Measurements from ENCODE around the gene TBC1D13. TPM values are rescaled to one million over a fixed set of nuclear protein-coding genes. Genes with fewer than 3 reads are reported as not detected.
A peak's percentile ranks its signal among the peaks of the same experiment; 100 is the strongest.

Gene TBC1D13
- total and polyA plus RNA-seq, 8 donors = 21.3 to 30.7 (median 27.2) TPM

GRCh38 chr9:128829477-128830251 lies 42.6 kb downstream of the TBC1D13 start, which contains the start of gene SPOUT1:
Gene SPOUT1, minus strand, starts transcription at chr9:128829794. Its CDS starts 14 bp downstream, at chr9:128829780.
- intact Hi-C loops (cut with DNase I) = no loop called here
- H3K27me3 ChIP-seq = no peaks in the 10 kb centered on the region
- peak; percentile 100 for ATAC-seq
- DNase-seq = peak; percentile 86 to 96 (median 94)
- no peak for TF ChIP-seq CTCF (IDR thresholded peaks at IDR 0.05)
- peak within 1 kb of the TSS; percentile 96 to 100 for H3K4me3 ChIP-seq
- no peaks in the 10 kb centered on the region for H3K9me3 ChIP-seq
- H3K4me1 ChIP-seq = peaks cover 7 to 21% of the 10 kb centered on the region in 2 donors
- H3K27ac ChIP-seq = peak within 1 kb of the TSS in 1 of 2 donors; percentile 78
- H3K36me3 ChIP-seq = peaks cover 0 to 35% of the 10 kb centered on the region in 2 donors

DNA sequence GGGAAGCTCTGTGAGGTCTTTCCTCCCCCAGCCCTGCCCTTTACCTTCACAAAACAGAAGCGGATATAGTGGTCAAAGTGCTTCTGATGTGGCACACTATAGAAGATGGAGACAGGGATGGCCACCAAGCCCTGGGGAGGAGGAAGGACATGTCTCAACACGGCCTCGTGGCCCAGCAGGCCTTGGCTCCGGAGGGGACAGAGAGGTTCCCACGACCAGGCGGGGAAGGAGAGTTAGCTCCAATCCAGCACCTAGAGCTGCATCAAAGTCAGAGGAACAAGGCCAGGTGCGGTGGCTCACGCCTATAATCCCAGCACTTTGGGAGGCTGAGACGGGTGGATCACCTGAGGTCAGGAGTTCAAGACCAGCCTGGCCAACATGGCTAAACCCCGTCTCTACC lies 46.6 kb downstream of the TBC1D13 start:
- DNase-seq (peak in 1 of 4 donors; percentile 34), ATAC-seq (no peak)
- Histone ChIP-seq H3K27ac (no peak overlapping the region), H3K36me3 (peaks cover 0 to 7% of the 10 kb centered on the region in 2 donors), H3K4me1 (peaks cover 4 to 12% of the 10 kb centered on the region in 2 donors), H3K4me3 (no peak overlapping the region), H3K9me3 (no peaks in the 10 kb centered on the region), H3K27me3 (no peaks in the 10 kb centered on the region)
- no peak for TF ChIP-seq CTCF (IDR thresholded peaks at IDR 0.05)
- intact Hi-C loops (cut with DNase I) = no loop called here

DNA sequence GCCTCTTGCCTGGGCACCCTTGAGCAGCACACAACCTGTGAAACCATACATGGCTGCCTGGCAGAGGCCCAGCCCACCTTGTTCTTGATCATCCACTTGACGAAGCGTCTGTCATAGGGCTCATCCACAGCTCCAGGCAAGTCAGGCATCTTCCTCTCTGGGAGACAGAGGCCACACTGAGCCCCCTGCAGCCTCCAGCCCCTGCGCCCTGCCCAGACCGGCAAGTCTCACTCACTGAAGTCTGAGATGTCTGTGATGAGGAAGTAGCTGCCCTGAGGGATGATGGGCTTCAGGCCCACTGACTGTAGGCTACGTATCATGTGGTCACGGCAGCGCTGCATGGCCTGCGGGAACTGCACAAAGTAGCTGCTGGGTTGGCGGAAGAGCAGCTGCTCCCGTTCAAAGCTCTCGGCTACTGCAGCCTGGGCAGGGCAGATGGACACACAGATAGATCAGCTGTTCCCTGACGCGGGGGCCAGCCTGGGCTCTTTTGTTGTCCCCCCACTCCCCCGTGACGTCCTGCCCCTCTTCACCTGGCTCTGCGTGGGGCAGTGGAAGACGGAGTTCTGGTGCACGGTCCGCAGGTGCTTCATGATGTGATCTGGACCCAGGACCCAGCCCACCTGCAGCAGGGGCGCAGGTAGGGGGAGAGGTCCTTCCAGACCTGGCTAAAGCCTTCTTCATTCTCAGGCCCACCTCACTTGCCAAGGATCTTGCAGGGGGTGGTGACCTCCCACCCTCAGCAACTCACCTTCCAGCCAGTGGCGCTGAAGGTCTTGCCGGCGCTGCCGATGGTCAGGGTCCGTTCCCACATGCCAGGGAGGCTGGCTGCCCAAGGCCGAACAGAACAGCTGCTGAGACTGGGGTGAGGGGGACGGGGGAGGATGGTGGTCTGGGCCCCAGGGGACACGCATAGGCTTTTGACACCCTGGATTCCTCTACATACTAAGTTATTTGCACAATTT lies 48.5 kb downstream of the TBC1D13 start:
- DNase-seq (peak in 1 of 4 donors; percentile 65), ATAC-seq (no peak)
- no peak overlapping the region for H3K27ac ChIP-seq
- intact Hi-C loops (cut with DNase I) = no loop called here
- no peaks in the 10 kb centered on the region for H3K9me3 ChIP-seq
- no peaks in the 10 kb centered on the region for H3K27me3 ChIP-seq
- no peaks in the 10 kb centered on the region for H3K4me1 ChIP-seq
- no peak overlapping the region for H3K4me3 ChIP-seq
- no peak for TF ChIP-seq CTCF (IDR thresholded peaks at IDR 0.05)
- peaks cover 0 to 7% of the 10 kb centered on the region in 2 donors for H3K36me3 ChIP-seq

DNA sequence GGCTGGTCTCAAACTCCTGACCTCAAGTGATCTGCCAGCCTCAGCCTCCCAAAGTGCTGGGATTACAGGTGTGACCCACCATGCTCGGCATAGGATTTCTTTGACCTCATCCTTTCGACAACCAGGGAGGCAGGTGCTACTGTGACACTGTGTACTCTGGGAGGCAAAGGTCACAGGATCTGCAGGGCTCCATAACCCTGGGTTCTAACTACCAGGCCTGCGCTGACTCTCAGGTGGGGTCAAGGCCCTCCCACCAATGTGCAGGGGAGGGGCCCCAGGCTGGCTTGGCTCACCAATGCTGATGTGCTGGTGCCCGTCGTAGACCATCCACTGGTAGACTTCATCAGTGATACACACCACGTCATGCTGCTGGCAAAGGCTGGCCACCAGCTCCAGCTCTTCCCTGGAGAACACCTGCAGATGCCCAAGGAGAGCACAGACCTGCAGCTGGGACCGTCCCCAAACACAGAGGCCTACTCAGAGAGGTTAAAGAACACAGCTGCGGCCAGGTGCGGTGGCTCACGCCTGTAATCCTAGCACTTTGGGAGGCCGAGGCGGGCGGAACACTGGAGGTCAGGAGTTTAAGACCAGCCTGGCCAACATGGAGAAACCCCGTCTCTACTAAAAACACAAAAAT lies 49.6 kb downstream of the TBC1D13 start:
- Histone ChIP-seq H3K4me1 (no peaks in the 10 kb centered on the region), H3K36me3 (peaks cover 0 to 7% of the 10 kb centered on the region in 2 donors), H3K27me3 (no peaks in the 10 kb centered on the region), H3K4me3 (no peak overlapping the region), H3K27ac (no peak overlapping the region), H3K9me3 (no peaks in the 10 kb centered on the region)
- intact Hi-C loops (cut with DNase I) = no loop called here
- TF ChIP-seq CTCF (IDR thresholded peaks at IDR 0.05) = no peak
- ATAC-seq = no peak
- peak in 1 of 4 donors; percentile 66 for DNase-seq

Data from left lung (tissue), 10 donors.